T-helper 17 cell (primary cell): Measurements from ENCODE around the gene LCAT. TPM values are rescaled to one million over a fixed set of nuclear protein-coding genes. Genes with fewer than 3 reads are reported as not detected.
A peak's percentile ranks its signal among the peaks of the same experiment; 100 is the strongest.

Experiments
- ATAC-seq: fragments of 150-1000 bp; cut with Tn5 transposase; 2 replicates; pipeline ENCODE4 v1.10.0; 2021; ENCODE audit warnings: mild to moderate bottlenecking, moderate library complexity
- DNase-seq, 3 donors: peaks; one replicate each; pipeline versions ENCODE4 v3.0.0 to v3.0.0-alpha.2; 2020 to 2021
- H3K9me3 ChIP-seq: one replicate; pipeline ENCODE4 v1.7.0; 2013; ENCODE audit warnings: low read length, mild to moderate bottlenecking; ENCODE audit not compliant: control insufficient read depth, poor library complexity, severe bottlenecking
- H3K27ac Mint-ChIP-seq: one replicate; pipeline ENCODE4 v1.8.0; 2022; ENCODE audit warnings: mild to moderate bottlenecking, moderate library complexity, mixed read lengths
- H3K27me3 Mint-ChIP-seq: one replicate; pipeline ENCODE4 v1.8.0; 2022; ENCODE audit warnings: mixed read lengths
- H3K36me3 Mint-ChIP-seq: one replicate; pipeline ENCODE4 v1.8.0; 2022; ENCODE audit warnings: low read depth, mixed read lengths
- H3K4me1 Mint-ChIP-seq: one replicate; pipeline ENCODE4 v1.8.0; 2022; ENCODE audit warnings: mild to moderate bottlenecking, mixed read lengths
- H3K4me3 Mint-ChIP-seq: one replicate; pipeline ENCODE4 v1.8.0; 2022; ENCODE audit warnings: mild to moderate bottlenecking, moderate library complexity, mixed read lengths
- total RNA-seq, 4 donors: library from RNA in 2 of 4; stranded (reverse) in 2 of 4; gene quantifications; one replicate each; pipeline ENCODE4 v1.2.3 and lab custom pipeline; 2022 to 2026

LCAT gene
- total RNA-seq, 2 donors from 2014 or later, result 4.6 to 5.7 TPM

DNA sequence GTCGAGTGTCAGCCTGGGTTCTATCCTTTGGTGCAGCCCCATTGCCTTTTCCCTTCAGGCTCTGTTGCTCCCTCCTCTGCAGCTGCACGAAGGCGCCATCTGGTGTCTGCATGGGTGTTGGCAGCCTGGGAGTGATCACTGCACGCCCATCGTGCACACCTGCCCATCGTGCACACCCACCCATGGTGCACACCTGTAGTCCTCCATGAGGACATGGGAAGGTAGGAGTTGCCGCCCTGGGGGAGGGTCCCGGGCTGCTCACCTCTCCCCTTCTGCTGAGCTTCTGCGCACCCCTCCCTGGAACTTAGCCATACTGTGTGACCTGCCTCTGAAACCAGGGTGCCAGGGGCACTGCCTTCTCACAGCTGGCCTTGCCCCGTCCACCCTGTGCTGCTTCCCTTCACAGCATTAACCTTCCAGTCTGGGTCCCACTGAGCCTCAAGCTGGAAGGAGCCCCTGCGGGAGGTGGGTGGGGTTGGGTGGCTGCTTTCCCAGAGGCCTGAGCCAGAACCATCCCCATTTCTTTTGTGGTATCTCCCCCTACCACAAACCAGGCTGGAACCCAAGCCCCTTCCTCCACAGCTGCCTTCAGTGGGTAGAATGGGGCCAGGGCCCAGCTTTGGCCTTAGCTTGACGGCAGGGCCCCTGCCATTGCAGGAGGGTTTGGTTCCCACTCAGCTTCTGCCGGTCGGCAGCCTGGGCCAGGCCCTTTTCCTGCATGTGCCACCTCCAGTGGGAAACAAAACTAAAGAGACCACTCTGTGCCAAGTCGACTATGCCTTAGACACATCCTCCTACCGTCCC is 15.2 kb downstream of the LCAT start:
- ATAC-seq (peak; percentile 89), DNase-seq (peak; percentile 51 to 74 (median 57))
- Mint-ChIP-seq H3K27ac (no peak overlapping the region), H3K4me3 (no peak overlapping the region), H3K36me3 (no peaks in the 10 kb centered on the region), H3K4me1 (peaks cover 18% of the 10 kb centered on the region), H3K27me3 (no peaks in the 10 kb centered on the region)
- H3K9me3 ChIP-seq, result no peaks in the 10 kb centered on the region

DNA sequence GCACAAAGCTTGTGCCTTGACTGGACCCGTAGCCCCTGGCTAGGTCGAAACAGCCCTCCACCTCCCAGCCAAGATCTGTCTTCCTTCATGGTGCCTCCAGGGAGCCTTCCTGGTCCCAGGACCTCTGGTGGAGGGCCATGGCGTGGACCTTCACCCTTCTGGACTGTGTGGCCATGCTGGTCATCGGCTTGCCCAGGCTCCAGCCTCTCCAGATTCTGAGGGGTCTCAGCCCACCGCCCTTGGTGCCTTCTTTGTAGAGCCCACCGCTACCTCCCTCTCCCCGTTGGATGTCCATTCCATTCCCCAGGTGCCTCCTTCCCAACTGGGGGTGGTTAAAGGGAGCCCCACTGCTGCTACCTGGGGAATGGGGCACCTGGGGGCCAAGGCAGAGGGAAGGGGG is 15.8 kb downstream of the LCAT start:
- no peaks in the 10 kb centered on the region for H3K27me3 Mint-ChIP-seq
- H3K4me3 Mint-ChIP-seq, result no peak overlapping the region
- peaks cover 18% of the 10 kb centered on the region for H3K4me1 Mint-ChIP-seq
- H3K36me3 Mint-ChIP-seq, result no peaks in the 10 kb centered on the region
- no peaks in the 10 kb centered on the region for H3K9me3 ChIP-seq
- ATAC-seq (no peak), DNase-seq (no peak)
- H3K27ac Mint-ChIP-seq, result no peak overlapping the region

DNA sequence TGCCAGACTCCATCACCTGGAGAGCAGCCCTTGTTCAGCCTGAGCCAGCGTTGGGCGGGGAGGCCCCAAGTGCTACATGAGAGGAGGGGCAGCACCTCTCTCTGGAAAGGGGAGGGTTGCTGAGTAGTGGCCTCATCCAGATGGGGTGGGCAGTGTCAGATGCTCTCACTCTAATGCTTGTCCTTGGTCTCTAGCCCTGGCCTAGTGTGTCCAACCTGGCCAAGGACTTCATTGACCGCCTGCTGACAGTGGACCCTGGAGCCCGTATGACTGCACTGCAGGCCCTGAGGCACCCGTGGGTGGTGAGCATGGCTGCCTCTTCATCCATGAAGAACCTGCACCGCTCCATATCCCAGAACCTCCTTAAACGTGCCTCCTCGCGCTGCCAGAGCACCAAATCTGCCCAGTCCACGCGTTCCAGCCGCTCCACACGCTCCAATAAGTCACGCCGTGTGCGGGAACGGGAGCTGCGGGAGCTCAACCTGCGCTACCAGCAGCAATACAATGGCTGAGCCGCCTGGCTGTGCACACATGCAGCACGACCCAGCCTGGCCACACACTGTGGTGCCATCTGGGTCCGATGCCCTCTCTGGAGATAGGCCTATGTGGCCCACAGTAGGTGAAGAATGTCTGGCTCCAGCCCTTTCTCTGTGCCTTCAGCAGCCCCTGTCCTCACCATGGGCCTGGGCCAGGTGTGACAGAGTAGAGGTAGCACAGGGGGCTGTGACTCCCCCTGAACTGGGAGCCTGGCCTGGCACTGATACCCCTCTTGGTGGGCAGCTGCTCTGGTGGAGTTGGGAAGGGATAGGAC is 16.6 kb downstream of the LCAT start:
- H3K27me3 Mint-ChIP-seq, result no peaks in the 10 kb centered on the region
- no peaks in the 10 kb centered on the region for H3K9me3 ChIP-seq
- no peak for DNase-seq
- ATAC-seq, result no peak
- H3K27ac Mint-ChIP-seq, result no peak overlapping the region
- H3K36me3 Mint-ChIP-seq, result no peaks in the 10 kb centered on the region
- peaks cover 18% of the 10 kb centered on the region for H3K4me1 Mint-ChIP-seq
- no peak overlapping the region for H3K4me3 Mint-ChIP-seq

DNA sequence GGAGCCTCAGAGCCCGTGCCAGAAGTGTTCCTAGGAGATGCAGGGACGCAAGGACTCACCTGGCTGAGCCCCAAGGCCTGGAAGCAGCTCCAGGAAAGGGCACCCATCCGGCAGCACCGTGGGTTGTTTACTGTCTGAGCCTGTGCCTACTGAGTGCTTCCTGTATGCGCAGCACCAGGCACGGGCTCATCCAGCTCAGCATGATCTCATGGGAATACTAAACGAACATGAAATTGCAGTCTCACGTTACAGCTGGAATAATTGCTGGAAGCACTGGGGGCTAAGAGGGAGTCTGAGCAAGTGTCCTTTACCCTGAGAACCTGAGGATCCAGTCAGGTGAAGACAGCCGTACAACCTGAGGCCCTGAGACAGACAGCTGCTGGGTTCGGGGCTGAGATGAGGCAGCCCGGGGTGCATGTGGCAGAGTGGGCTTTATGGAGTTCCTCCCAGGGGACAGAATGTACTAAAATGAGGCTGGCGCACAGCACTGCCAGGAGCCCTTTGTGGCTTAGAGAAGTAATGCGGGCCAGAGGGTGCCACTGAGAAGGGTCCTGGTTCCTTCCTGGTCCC is 17.7 kb downstream of the LCAT start:
- no peaks in the 10 kb centered on the region for H3K36me3 Mint-ChIP-seq
- H3K9me3 ChIP-seq, result no peaks in the 10 kb centered on the region
- no peaks in the 10 kb centered on the region for H3K27me3 Mint-ChIP-seq
- H3K4me3 Mint-ChIP-seq, result no peak overlapping the region
- ATAC-seq, result no peak
- H3K4me1 Mint-ChIP-seq, result peaks cover 22% of the 10 kb centered on the region
- H3K27ac Mint-ChIP-seq, result peak overlapping the region; percentile 29
- no peak for DNase-seq

DNA sequence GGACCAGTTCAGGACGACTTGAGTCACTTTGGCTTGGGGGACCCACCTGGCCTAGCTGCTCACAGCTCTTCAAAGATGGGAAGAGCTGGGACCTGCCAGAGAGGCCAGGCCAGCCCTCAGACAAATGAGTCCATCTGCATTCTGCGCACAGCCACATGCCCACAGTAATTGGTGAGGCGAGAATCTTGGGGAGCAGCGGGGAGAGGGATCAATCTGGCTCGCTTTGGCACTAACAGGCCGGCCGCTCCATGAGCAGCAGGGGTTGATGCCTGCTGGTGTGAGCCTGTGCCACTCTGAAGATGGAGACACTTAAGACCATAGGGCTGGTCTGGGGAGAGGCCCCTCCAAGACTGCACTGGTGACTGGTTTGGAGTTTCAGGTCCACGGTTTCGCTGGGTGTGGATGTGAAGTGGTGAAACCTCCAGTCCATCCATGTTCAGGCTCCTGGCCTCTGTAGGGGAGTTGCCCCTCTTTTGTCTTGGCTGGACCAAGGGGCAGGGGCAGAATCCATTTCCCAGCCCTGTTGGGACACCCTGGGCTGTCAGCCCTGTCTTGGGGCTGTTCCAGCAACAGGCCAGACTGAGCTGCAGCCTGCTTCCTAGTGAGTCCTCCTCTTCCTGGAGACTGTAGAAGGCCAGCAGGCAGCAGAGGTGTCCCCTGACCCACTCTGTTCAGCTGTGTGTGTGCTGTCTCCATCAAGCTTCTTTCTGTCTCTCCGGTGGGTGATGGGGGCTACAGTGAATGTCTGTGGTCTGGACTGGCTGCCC is 19.6 kb downstream of the LCAT start:
- H3K27me3 Mint-ChIP-seq, result no peaks in the 10 kb centered on the region
- H3K4me1 Mint-ChIP-seq, result peaks cover 25% of the 10 kb centered on the region
- H3K36me3 Mint-ChIP-seq, result no peaks in the 10 kb centered on the region
- H3K27ac Mint-ChIP-seq, result no peak overlapping the region
- ATAC-seq (no peak), DNase-seq (no peak)
- no peak overlapping the region for H3K4me3 Mint-ChIP-seq
- H3K9me3 ChIP-seq, result no peaks in the 10 kb centered on the region

DNA sequence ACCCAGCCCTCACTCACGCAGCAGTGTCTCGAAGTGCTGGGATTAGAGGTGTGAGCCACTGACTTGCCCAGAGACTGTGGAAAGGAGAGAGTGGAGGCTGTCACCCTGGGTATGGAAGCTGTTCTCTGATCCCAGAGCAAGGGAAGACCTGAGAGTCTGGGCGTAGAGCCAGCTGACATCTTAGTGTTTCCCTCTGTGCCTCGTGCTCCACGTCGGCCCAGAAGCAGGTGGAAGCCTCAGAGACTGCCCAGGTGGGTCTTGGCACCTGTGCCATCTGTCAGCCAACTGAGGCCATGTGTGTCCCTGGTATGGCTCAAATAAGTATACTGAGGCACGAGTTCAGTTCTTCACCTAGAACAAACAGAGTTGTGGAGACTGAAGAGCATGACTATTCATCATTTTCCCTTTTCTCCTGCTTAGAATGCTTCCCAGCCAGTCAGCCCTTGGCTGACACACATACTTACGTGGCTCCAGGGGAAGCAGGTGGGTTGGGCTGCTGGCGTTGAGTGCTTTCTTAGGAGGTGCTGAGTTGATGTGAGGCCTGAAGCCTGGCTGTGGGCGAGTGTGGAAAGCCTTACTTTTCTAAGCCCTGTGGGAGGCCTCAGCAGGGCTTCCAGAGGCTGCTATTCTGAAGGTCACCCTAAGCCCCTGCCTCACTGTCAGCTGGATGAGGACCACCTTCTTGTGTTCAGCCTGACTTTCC is 20.4 kb downstream of the LCAT start:
- H3K9me3 ChIP-seq, result no peaks in the 10 kb centered on the region
- no peak overlapping the region for H3K27ac Mint-ChIP-seq
- DNase-seq, result no peak
- no peaks in the 10 kb centered on the region for H3K27me3 Mint-ChIP-seq
- no peaks in the 10 kb centered on the region for H3K36me3 Mint-ChIP-seq
- ATAC-seq, result no peak
- H3K4me3 Mint-ChIP-seq, result no peak overlapping the region
- H3K4me1 Mint-ChIP-seq, result peaks cover 23% of the 10 kb centered on the region

DNA sequence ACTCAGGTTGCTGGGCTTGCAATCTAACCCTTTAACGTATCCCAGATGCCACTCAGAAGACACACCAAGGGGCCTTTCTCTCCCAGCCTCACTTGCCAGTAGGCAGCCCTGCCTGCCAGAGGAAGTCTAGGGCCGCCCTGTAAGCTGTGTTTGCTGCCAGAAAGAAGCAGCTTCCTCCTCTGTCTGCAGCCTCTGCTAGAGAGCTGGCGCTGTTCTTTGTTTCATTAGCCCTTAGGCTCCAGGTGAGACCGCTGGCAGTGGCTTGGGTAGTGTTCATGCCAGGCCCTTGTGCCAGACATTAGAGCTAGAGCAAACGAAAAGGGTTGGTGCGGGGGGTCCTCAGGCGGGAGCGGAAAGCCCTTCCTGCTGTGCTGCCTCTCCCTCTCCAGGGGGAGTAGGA is 21.2 kb downstream of the LCAT start:
- ATAC-seq, result no peak
- H3K27ac Mint-ChIP-seq, result peak overlapping the region; percentile 65
- H3K27me3 Mint-ChIP-seq, result no peaks in the 10 kb centered on the region
- H3K4me3 Mint-ChIP-seq, result no peak overlapping the region
- no peak for DNase-seq
- H3K36me3 Mint-ChIP-seq, result peaks cover under 1% of the 10 kb centered on the region
- H3K4me1 Mint-ChIP-seq, result peaks cover 16% of the 10 kb centered on the region
- H3K9me3 ChIP-seq, result no peaks in the 10 kb centered on the region

DNA sequence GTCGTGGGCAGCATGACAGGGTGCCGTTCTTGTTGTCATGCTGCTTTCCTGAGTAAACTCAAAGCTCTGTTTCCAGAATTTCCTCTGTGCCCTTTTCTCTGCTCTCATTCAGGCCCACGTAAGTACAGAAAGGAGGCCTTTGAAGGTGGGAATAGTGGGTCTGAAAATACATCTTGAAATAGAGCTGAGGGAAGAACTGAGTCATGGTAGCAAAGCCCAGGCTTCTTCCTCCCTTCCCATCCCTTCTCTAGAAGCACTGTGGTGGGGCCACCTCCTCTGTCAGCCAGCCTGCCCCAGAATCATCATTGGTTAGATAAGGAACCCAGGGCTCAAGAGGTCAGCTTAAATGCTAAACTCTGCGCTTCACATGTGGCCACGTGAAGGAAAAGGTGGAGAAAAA is 21.7 kb downstream of the LCAT start:
- H3K36me3 Mint-ChIP-seq, result peaks cover 2% of the 10 kb centered on the region

DNA sequence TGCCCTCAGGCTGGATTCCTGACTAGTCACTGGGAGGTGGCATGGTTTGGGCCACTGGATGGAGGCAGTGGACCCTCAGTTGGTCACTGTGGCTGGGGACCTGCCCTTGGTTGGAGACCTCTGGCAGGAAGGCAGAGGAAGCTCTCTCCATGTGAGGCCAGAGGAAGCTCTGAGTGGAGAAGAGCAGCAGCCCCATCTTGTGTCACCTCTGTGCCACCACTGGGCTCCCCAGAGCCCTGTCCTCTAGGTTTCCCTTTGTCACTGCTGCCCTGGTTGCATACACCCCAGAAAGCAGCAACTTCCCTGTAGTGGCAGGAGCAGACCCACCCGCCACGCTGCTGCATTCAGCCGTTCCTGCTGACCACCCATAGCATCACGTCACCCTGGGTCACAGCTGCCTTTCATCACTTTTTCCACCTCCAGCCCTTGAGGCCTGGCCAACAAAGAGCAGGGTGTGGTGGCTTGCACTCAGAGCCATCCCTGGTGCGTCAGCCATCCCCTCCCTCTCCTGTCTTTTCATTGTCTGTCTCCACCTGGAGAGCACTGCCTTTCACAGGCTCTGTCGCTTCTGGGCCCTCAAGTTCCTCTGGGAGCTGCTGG is 24.2 kb downstream of the LCAT start:
- peaks cover 2% of the 10 kb centered on the region for H3K36me3 Mint-ChIP-seq
- H3K4me1 Mint-ChIP-seq, result peaks cover 28% of the 10 kb centered on the region
- H3K27ac Mint-ChIP-seq, result no peak overlapping the region
- H3K4me3 Mint-ChIP-seq, result no peak overlapping the region
- H3K27me3 Mint-ChIP-seq, result no peaks in the 10 kb centered on the region
- ATAC-seq (no peak), DNase-seq (no peak)
- no peaks in the 10 kb centered on the region for H3K9me3 ChIP-seq

More for the DNA sequence above, 21.7 kb downstream of the LCAT start:
- peaks cover 21% of the 10 kb centered on the region for H3K4me1 Mint-ChIP-seq
- ATAC-seq, result no peak
- H3K27me3 Mint-ChIP-seq, result no peaks in the 10 kb centered on the region
- no peak for DNase-seq
- H3K27ac Mint-ChIP-seq, result peak overlapping the region; percentile 65
- no peaks in the 10 kb centered on the region for H3K9me3 ChIP-seq
- H3K4me3 Mint-ChIP-seq, result no peak overlapping the region

DNA sequence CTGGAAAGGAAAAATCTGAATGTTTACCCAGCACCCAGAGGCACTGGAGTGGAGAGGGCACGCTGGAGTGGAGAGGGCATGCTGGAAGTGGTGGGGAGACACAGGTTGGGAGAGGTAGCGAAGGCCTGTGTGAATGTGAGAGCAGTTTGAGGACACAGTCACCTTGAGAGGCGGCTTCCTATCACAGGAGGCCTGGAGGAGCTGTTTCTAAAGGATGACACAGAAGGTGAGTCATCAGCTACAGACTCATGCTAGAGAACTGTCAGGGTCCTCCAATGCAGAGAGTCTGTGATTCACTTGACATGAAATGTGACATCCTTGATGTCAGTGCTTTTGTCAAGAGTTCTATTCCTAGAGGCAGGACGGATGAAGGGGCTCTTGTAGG is 26.1 kb downstream of the LCAT start:
- H3K9me3 ChIP-seq, result no peaks in the 10 kb centered on the region
- Mint-ChIP-seq H3K4me3 (no peak overlapping the region), H3K27ac (peak overlapping the region; percentile 76), H3K4me1 (peaks cover 32% of the 10 kb centered on the region), H3K27me3 (no peaks in the 10 kb centered on the region), H3K36me3 (peaks cover 2% of the 10 kb centered on the region)
- ATAC-seq (no peak), DNase-seq (no peak)

DNA sequence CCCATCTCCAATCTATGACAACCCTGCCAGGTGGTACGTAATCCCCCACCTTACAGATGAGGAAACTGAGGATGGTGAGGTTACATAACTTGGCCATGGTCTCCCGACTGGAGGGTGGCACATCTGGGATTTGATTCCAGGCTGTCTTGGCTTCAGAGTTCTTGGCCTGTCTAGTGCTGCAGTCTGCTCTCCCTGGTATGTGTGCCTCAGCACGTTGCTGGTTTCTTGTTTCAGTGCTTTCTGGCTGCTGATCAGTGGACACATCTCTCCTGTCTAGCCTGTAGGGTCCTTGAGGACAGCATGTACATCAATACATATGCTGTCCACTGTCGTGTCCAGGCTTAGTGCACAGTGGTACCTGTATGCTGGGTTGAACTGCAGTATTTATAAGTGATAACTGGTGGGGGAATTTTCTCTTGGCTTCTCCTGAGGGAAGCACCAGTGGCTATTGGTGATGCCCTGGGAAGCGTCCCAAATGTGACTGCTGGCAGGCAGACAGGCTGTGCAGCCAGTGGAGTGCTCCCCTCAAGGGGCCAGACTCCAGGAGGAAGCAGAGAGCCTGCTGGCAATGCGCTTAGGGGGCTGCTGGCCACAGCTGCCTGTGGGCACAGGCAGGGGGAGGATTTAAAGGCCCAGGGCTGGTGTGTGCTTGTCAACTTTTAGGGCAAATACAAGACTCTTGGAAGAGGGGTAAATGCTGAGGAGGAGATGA is 26.6 kb downstream of the LCAT start:
- peak overlapping the region; percentile 76 for H3K27ac Mint-ChIP-seq
- no peak for ATAC-seq

More for the DNA sequence above, 26.6 kb downstream of the LCAT start:
- no peak overlapping the region for H3K4me3 Mint-ChIP-seq
- no peaks in the 10 kb centered on the region for H3K9me3 ChIP-seq
- no peak for DNase-seq
- peaks cover 31% of the 10 kb centered on the region for H3K4me1 Mint-ChIP-seq
- no peaks in the 10 kb centered on the region for H3K27me3 Mint-ChIP-seq
- H3K36me3 Mint-ChIP-seq, result peaks cover 2% of the 10 kb centered on the region
